PFSK-1 (cell line): ENCODE results near the gene ABCB10.

Experiments used
- POLR2AphosphoS5 ChIP-seq: IDR thresholded peaks from 2 replicates; pipeline ENCODE4 v1.6.1; 2012; ENCODE audit warnings: low read depth, mild to moderate bottlenecking, control low read depth, low read length, moderate library complexity
- REST ChIP-seq, 2 experiments: IDR thresholded peaks; 2 replicates each; pipeline versions ENCODE4 v1.6.1 to v1.8.0; 2011 to 2012; ENCODE audit warnings: low read depth in 2 of 2, low read length in 2 of 2, control low read depth in 1 of 2, inconsistent platforms in 1 of 2, mild to moderate bottlenecking in 1 of 2, moderate library complexity in 1 of 2; ENCODE audit not compliant: insufficient read depth in 1 of 2
- SIN3A ChIP-seq: IDR thresholded peaks from 2 replicates; pipeline ENCODE4 v1.6.1; 2012; ENCODE audit warnings: mild to moderate bottlenecking, low read length, moderate library complexity, borderline replicate concordance; ENCODE audit not compliant: insufficient read depth
- TAF1 ChIP-seq: IDR thresholded peaks from 2 replicates; pipeline ENCODE4 v1.6.1; 2012; ENCODE audit warnings: low read length, control low read depth, borderline replicate concordance; ENCODE audit not compliant: insufficient read depth

DNA sequence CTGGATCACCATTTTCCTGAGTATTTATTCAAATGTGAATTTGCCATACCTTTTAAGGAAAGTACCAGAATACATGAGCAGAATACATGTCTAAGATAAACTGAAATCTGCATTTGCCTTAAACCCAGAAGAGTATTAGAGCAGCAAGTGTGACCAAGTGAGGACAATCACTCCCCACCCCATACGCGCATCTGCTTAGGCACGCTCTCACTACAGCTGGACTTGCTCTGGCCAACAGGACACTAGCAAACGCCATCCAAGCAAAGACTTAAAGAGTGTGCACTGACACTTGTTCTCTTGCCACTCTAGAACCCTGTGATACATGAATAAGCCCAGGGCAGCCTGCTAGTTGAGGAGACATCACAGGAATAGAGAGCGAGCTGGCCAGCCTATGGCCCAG, 76.0 kb downstream of the ABCB10 start:
- TF ChIP-seq POLR2AphosphoS5 = no peak
- TF ChIP-seq REST (IDR thresholded peaks at IDR 0.05; ENCODE audit: insufficient read depth in 1 of 2, low read depth in 2 of 2, low read length in 2 of 2) = no peak
- TF ChIP-seq TAF1 = no peak
- no peak for TF ChIP-seq SIN3A
